HepG2 (cell line): ENCODE results near the gene PSKH1. TPM values are rescaled to one million over a fixed set of nuclear protein-coding genes. Genes with fewer than 3 reads are reported as not detected.

ENCODE experiments used
- ATAC-seq: fragments of 200-7000 bp; cut with Tn5 transposase; 3 replicates; pipeline ENCODE4 v1.9.1; 2020; ENCODE audit warnings: mild to moderate bottlenecking, moderate library complexity
- BruUV-seq: library from RNA; stranded (reverse); fragments of 400-500 nt; replicated peaks from 2 replicates; lab custom pipeline; 2021; lab: Mats Ljungman, UMichigan
- CTCF ChIA-PET: fragments of 300-600 bp; formaldehyde crosslinking; extraction: SDS; loops from one replicate; lab custom pipeline; 2021; ENCODE audit warnings: low total read pairs, inconsistent platforms, low intra/inter-chr PET ratio; lab: Yijun Ruan, JAX
- POLR2A ChIA-PET: fragments of 350-600 bp; sonication (Branson Sonifier 250); formaldehyde crosslinking; loops from one replicate; lab custom pipeline; 2020; ENCODE audit warnings: antibody characterized with exemption, inconsistent platforms; lab: Yijun Ruan, JAX
- DNase-seq: peaks from one replicate; pipeline ENCODE4 v3.0.0-alpha.2; 2015; ENCODE audit warnings: low spot score
- FAIRE-seq: peaks from 3 replicates; lab custom pipeline; 2011; peaks lifted over from hg19 to GRCh38; lab: Jason Lieb, UNC
- H2AFZ ChIP-seq: one replicate; pipeline ENCODE4 v1.6.1; 2011; ENCODE audit warnings: low read length, inconsistent platforms
- H3K27ac ChIP-seq: fragments of 300-600 bp; 3 replicates; pipeline ENCODE4 v1.8.0; 2011; ENCODE audit warnings: mixed run types, mild to moderate bottlenecking, mixed read lengths, low read length, inconsistent platforms; ENCODE audit not compliant: insufficient read depth; ENCODE audit errors: extremely low read length
- H3K27me3 ChIP-seq, 2 experiments: fragments of 200-600 bp in 1 of 2; 2 replicates in 1 of 2; 3 replicates in 1 of 2; pipeline versions ENCODE4 v1.6.0 to v1.8.0; 2011; ENCODE audit warnings: low read length in 2 of 2, mild to moderate bottlenecking in 2 of 2, moderate library complexity in 2 of 2, inconsistent platforms in 1 of 2; ENCODE audit not compliant: insufficient read depth in 2 of 2, control insufficient read depth in 1 of 2
- H3K36me3 ChIP-seq, 2 experiments: fragments of 200-600 bp in 1 of 2; replicated peaks in 1 of 2; 2 replicates in 1 of 2; 3 replicates in 1 of 2; pipeline versions ENCODE4 v1.5.1 to v1.8.0; 2011; ENCODE audit warnings: low read length in 2 of 2, inconsistent platforms in 1 of 2; ENCODE audit not compliant: insufficient read depth in 2 of 2, control insufficient read depth in 1 of 2
- H3K4me1 ChIP-seq: 2 replicates; pipeline ENCODE4 v1.5.1; 2012; ENCODE audit warnings: low read length, inconsistent platforms; ENCODE audit not compliant: insufficient read depth
- H3K4me2 ChIP-seq: 2 replicates; pipeline ENCODE4 v1.6.0; 2011; ENCODE audit warnings: low read depth, low read length, inconsistent platforms
- H3K4me3 ChIP-seq, 3 experiments: fragments of 200-600 bp in 1 of 3; sonication (generic), shearing (Covaris generic) in 1 of 3; replicated peaks in 1 of 3; 2 replicates each; pipeline ENCODE4 v1.5.1; 2011 to 2016; ENCODE audit warnings: low read length in 3 of 3, inconsistent platforms in 2 of 3, low read depth in 2 of 3, mild to moderate bottlenecking in 2 of 3, control low read depth in 1 of 3, mixed read lengths in 1 of 3; ENCODE audit not compliant: insufficient read depth in 1 of 3
- H3K79me2 ChIP-seq: one replicate; pipeline ENCODE4 v1.6.1; 2011; ENCODE audit warnings: low read length, inconsistent platforms; ENCODE audit not compliant: insufficient read depth
- H3K9ac ChIP-seq: 2 replicates; pipeline ENCODE4 v1.6.0; 2011; ENCODE audit warnings: mild to moderate bottlenecking, low read depth, low read length, inconsistent platforms; ENCODE audit not compliant: insufficient read depth
- H3K9me3 ChIP-seq: 2 replicates; pipeline ENCODE4 v1.5.1; 2012; ENCODE audit warnings: mild to moderate bottlenecking, low read length
- H4K20me1 ChIP-seq: 2 replicates; pipeline ENCODE4 v1.6.0; 2011; ENCODE audit warnings: inconsistent platforms, mild to moderate bottlenecking, low read length, moderate library complexity; ENCODE audit not compliant: insufficient read depth
- ARNTL ChIP-seq: sonication (generic); formaldehyde crosslinking; IDR thresholded peaks from 2 replicates; pipeline ENCODE4 v1.4.0; 2020; ENCODE audit warnings: mild to moderate bottlenecking, missing genetic modification reagents
- CEBPG ChIP-seq: IDR thresholded peaks from 2 replicates; pipeline ENCODE4 v1.6.1; 2016
- FOXJ3 ChIP-seq: sonication (generic); formaldehyde crosslinking; IDR thresholded peaks from 2 replicates; pipeline ENCODE4 v1.4.0; 2020; ENCODE audit warnings: missing genetic modification reagents, mild to moderate bottlenecking, borderline replicate concordance
- ISX ChIP-seq: sonication (generic); formaldehyde crosslinking; conservative IDR thresholded peaks from 2 replicates; pipeline ENCODE4 v1.5.0; 2020; ENCODE audit warnings: missing genetic modification reagents
- MED8 ChIP-seq: sonication (generic); formaldehyde crosslinking; IDR thresholded peaks from 2 replicates; pipeline ENCODE4 v1.8.1; 2023; ENCODE audit warnings: mild to moderate bottlenecking, missing genetic modification reagents; ENCODE audit not compliant: insufficient replicate concordance
- PHF21A ChIP-seq: sonication (generic); formaldehyde crosslinking; IDR thresholded peaks from 2 replicates; pipeline ENCODE4 v1.5.0; 2020; ENCODE audit warnings: mild to moderate bottlenecking, missing genetic modification reagents
- PHF8 ChIP-seq: sonication (generic); formaldehyde crosslinking; IDR thresholded peaks from 2 replicates; pipeline ENCODE4 v1.5.0; 2020; ENCODE audit warnings: missing genetic modification reagents
- RELA ChIP-seq: sonication (generic); formaldehyde crosslinking; IDR thresholded peaks from 2 replicates; pipeline ENCODE4 v1.4.0; 2020; ENCODE audit warnings: missing genetic modification reagents
- ZC3H13 ChIP-seq: sonication (generic); formaldehyde crosslinking; IDR thresholded peaks from 2 replicates; pipeline ENCODE4 v1.8.1; 2023; ENCODE audit warnings: mild to moderate bottlenecking, missing genetic modification reagents, moderate library complexity
- ZFX ChIP-seq: sonication (generic); formaldehyde crosslinking; IDR thresholded peaks from 2 replicates; pipeline ENCODE4 v1.4.0; 2020; ENCODE audit warnings: mild to moderate bottlenecking, low read depth, missing genetic modification reagents, moderate library complexity
- ZNF136 ChIP-seq: sonication (generic); formaldehyde crosslinking; IDR thresholded peaks from 2 replicates; pipeline ENCODE4 v1.8.1; 2022; ENCODE audit warnings: low read depth, mild to moderate bottlenecking, moderate library complexity, missing genetic modification reagents
- ZNF20 ChIP-seq: sonication (generic); formaldehyde crosslinking; IDR thresholded peaks from 2 replicates; pipeline ENCODE4 v1.4.0; 2020; ENCODE audit warnings: mild to moderate bottlenecking, moderate library complexity, missing genetic modification reagents
- ZNF510 ChIP-seq: sonication (generic); formaldehyde crosslinking; IDR thresholded peaks from 2 replicates; pipeline ENCODE4 v1.4.0; 2020; ENCODE audit warnings: low read depth, mild to moderate bottlenecking, missing genetic modification reagents
- ZNF552 ChIP-seq: sonication (generic); formaldehyde crosslinking; IDR thresholded peaks from 2 replicates; pipeline ENCODE4 v1.9.0; 2022; ENCODE audit warnings: missing genetic modification reagents, mild to moderate bottlenecking, borderline replicate concordance
- ZNF558 ChIP-seq: sonication (generic); formaldehyde crosslinking; IDR thresholded peaks from 2 replicates; pipeline ENCODE4 v1.9.0; 2022; ENCODE audit warnings: mild to moderate bottlenecking, missing genetic modification reagents, borderline replicate concordance
- ZNF781 ChIP-seq: sonication (generic); formaldehyde crosslinking; IDR thresholded peaks from 2 replicates; pipeline ENCODE4 v1.5.1; 2020; ENCODE audit warnings: borderline replicate concordance, mild to moderate bottlenecking, missing genetic modification reagents; ENCODE audit errors: not compliant biosample characterization
- ZNF788 ChIP-seq: sonication (generic); formaldehyde crosslinking; IDR thresholded peaks from 2 replicates; pipeline ENCODE4 v1.5.0; 2020; ENCODE audit warnings: mild to moderate bottlenecking, missing genetic modification reagents, borderline replicate concordance
- WGBS: methylation state at CpG from one replicate; pipeline ENCODE4 v1.1.6; 2017; ENCODE audit warnings: low lambda C conversion rate; 5-methylcytosine and 5-hydroxymethylcytosine counted together
- in situ Hi-C: cut with HindIII; loops from 2 replicates; pipeline ENCODE4 v1.10.0; 2017; ENCODE audit warnings: low pct_unique_long_range_greater_than_20kb; ENCODE audit not compliant: extremely low pct_ligation_motif_present
- intact Hi-C: fragments of 100-400 bp; cut with micrococcal nuclease; formaldehyde crosslinking; loops from one replicate; pipeline ENCODE4 v1.10.0; 2022; ENCODE audit not compliant: unreplicated experiment
- polyA plus RNA-seq, 8 experiments: library from polyadenylated mRNA; depleted of rRNA in 3 of 8; stranded (reverse) in 7 of 8; unstranded in 1 of 8; fragments of >200 nt; fragmentation: Illumina TruSeq in 4 of 8; extraction: Trizol in 4 of 8; gene quantifications; 2 replicates each; pipeline versions ENCODE4 v1.2.1 to v1.2.3, GENCODE V29; 2011 to 2016; ENCODE audit warnings: low read depth in 4 of 8, missing spikeins in 1 of 8, mixed read lengths in 1 of 8; ENCODE audit not compliant: insufficient read depth in 1 of 8
- total RNA-seq, 5 experiments: library from RNA; depleted of rRNA; stranded (reverse); fragments of >200 nt; fragmentation: Illumina TruSeq; extraction: Trizol; gene quantifications; 2 replicates each; pipeline ENCODE4 v1.2.3, GENCODE V29; 2016; ENCODE audit warnings: low read depth in 1 of 5
- TF ChIP-seq, protein P1 (sequence below): sonication (generic); formaldehyde crosslinking; IDR thresholded peaks from 2 replicates; pipeline ENCODE4 v1.5.0; 2020; ENCODE audit warnings: mild to moderate bottlenecking, missing genetic modification reagents
- TF ChIP-seq, protein P2 (sequence below): sonication (generic); formaldehyde crosslinking; IDR thresholded peaks from 2 replicates; pipeline ENCODE4 v1.4.0; 2020; ENCODE audit warnings: missing genetic modification reagents
- TF ChIP-seq, protein P3 (sequence below): sonication (generic); formaldehyde crosslinking; IDR thresholded peaks from 2 replicates; pipeline ENCODE4 v1.4.0; 2020; ENCODE audit warnings: missing genetic modification reagents, mild to moderate bottlenecking, borderline replicate concordance

The PSKH1 gene
- total and polyA plus RNA-seq, 2 of the 13 experiments (the other 11 are each of a cell fraction or from before 2014, with no cell fraction given), result 8.4 to 19.1 TPM

DNA sequence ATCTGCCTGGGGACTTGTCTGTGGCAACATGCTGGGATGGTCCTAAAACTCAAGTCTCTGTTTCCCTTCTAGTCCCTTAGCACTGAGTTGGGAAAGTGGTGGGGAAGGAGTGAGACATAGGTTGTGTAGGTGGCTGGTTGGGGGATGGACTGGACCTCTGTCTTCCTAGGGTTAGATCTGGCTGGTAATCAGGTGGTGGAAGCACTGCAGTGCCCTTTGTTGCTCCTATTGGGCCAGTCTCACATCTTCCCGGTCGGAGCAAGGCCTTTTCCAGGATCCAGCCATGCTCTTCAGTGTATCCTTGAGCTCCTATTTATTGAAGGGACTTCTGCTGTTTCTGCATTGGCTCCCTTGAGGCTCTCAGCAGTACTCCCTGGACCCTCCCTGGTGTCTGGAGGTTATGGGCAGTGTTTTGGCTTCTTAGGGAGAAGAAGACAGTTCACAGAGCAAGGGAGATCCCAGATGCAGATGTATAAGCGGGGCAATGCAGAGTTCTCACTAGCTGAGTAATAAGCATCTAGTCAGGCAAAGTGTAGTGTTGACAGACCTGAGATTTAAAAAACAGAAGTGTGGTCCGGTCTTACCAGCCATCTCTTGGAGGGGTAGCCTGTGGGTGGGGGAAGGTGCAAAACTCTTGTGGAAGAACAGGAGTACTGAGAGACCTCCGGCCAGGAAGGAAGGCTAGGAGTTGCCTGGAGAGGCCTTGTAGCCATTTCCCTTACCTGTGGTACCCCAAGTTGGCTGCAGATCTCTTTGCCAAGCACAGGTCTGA lies 47.6 kb upstream of the PSKH1 start:
- H3K9me3 ChIP-seq, result no peaks in the 10 kb centered on the region
- no TSS peak for BruUV-seq
- H4K20me1 ChIP-seq, result peaks cover 38% of the 10 kb centered on the region
- no peak overlapping the region for H2AFZ ChIP-seq
- intact Hi-C loops (loop anchor here (1.0 kb wide), 2 partner anchors 12 to 29 kb away; no protein-coding TSS in a partner anchor), in situ Hi-C loops (no loop called here)
- H3K27me3 ChIP-seq, result no peaks in the 10 kb centered on the region; a peak in 1 of 5 replicates
- POLR2A ChIA-PET, result interaction anchor here (0.9 to 6.2 kb wide), 16 partner anchors 11 to 389 kb away, joined by 3 to 47 read pairs (median 5); partner anchors contain the start of genes C16orf86, CTCF, EDC4 and ENKD1
- peak overlapping the region; percentile 89 for H3K4me2 ChIP-seq
- peak overlapping the region; percentile 99 for H3K9ac ChIP-seq
- peaks cover 0 to 4% of the 10 kb centered on the region in 2 experiments; a peak in 3 of 5 replicates for H3K36me3 ChIP-seq
- H3K27ac ChIP-seq, result peak overlapping the region; percentile 88
- WGBS, result 60% methylated on average over 4 of the region's 5 CpGs
- peaks cover 50% of the 10 kb centered on the region for H3K4me1 ChIP-seq
- no peak for FAIRE-seq
- ATAC-seq, result no peak
- H3K4me3 ChIP-seq, result peak overlapping the region; percentile 97 to 99 (median 97)
- no peak for DNase-seq
- CTCF ChIA-PET, result interaction anchor here (1.5 kb wide), 1 partner anchor 29 kb away, joined by 5 read pairs; no protein-coding TSS in a partner anchor
- peaks cover 64% of the 10 kb centered on the region for H3K79me2 ChIP-seq
- TF ChIP-seq ZNF552 (CRISPR knock-in tag) (no peak), MED8 (CRISPR knock-in tag) (no peak), ZNF788 (CRISPR knock-in tag) (no peak), ISX (CRISPR knock-in tag) (no peak), ZNF20 (no peak), RELA (no peak), ARNTL (CRISPR knock-in tag) (no peak), PHF8 (CRISPR knock-in tag) (no peak), PHF21A (CRISPR knock-in tag) (no peak), CEBPG (CRISPR knock-in tag) (no peak), ZNF510 (CRISPR knock-in tag) (peak; percentile 18; the same call in 1 of the 2 replicates), ZFX (CRISPR knock-in tag) (no peak), FOXJ3 (no peak), ZNF781 (CRISPR knock-in tag) (no peak), ZNF136 (no peak), ZC3H13 (peak; percentile 90), ZNF558 (CRISPR knock-in tag) (no peak)
- TF ChIP-seq, protein P1, sequence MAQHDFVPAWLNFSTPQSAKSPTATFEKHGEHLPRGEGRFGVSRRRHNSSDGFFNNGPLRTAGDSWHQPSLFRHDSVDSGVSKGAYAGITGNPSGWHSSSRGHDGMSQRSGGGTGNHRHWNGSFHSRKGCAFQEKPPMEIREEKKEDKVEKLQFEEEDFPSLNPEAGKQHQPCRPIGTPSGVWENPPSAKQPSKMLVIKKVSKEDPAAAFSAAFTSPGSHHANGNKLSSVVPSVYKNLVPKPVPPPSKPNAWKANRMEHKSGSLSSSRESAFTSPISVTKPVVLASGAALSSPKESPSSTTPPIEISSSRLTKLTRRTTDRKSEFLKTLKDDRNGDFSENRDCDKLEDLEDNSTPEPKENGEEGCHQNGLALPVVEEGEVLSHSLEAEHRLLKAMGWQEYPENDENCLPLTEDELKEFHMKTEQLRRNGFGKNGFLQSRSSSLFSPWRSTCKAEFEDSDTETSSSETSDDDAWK, result no peak
- TF ChIP-seq, protein P2, sequence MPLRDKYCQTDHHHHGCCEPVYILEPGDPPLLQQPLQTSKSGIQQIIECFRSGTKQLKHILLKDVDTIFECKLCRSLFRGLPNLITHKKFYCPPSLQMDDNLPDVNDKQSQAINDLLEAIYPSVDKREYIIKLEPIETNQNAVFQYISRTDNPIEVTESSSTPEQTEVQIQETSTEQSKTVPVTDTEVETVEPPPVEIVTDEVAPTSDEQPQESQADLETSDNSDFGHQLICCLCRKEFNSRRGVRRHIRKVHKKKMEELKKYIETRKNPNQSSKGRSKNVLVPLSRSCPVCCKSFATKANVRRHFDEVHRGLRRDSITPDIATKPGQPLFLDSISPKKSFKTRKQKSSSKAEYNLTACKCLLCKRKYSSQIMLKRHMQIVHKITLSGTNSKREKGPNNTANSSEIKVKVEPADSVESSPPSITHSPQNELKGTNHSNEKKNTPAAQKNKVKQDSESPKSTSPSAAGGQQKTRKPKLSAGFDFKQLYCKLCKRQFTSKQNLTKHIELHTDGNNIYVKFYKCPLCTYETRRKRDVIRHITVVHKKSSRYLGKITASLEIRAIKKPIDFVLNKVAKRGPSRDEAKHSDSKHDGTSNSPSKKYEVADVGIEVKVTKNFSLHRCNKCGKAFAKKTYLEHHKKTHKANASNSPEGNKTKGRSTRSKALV (CRISPR knock-in tag), result no peak
- TF ChIP-seq, protein P3, sequence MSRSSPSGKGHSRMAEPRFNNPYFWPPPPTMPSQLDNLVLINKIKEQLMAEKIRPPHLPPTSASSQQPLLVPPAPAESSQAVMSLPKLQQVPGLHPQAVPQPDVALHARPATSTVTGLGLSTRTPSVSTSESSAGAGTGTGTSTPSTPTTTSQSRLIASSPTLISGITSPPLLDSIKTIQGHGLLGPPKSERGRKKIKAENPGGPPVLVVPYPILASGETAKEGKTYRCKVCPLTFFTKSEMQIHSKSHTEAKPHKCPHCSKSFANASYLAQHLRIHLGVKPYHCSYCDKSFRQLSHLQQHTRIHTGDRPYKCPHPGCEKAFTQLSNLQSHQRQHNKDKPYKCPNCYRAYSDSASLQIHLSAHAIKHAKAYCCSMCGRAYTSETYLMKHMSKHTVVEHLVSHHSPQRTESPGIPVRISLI (CRISPR knock-in tag), result no peak
